8988T (cell line): ENCODE measurements around the gene ZDHHC21.

Experiments used
- DNase-seq: peaks from one replicate; pipeline ENCODE4 v3.0.0; 2011

Gene ZDHHC21

DNA sequence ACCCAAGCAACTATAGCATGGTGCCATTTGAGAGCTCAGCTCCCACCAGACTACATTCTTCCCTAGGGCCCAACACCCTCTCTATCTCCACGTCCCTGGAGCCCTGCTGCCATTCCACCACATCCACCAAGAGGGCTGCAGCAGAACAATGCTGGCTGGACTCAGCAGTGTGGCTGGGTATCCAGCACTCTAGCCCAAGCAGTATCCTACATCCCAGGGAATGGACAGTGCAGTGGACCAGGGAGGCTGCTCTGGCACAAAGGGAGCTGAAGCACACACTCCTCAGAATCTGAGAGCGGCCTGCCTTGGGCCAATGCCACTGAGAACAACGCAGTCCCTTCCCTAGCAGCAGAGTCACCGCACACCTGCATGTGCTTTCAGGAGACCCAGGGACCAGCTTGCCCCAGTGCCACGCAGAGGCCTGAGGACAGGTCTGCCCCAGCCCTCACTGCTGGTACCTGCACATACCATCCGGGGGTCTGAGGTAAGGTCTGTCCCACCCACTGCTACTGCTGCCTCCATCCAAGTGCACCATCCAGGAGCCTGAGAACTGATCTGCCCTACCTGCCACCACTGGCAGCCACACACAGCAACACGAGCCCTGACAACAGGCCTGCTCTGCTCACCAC, 95.9 kb downstream of the ZDHHC21 start:
- no peak for DNase-seq

GRCh38 chr9:14593406-14593805, 99.8 kb downstream of the ZDHHC21 start:
- DNase-seq = no peak

- DNase-seq = no peak
Measured at GRCh38 chr9:14591411-14591810, 101.8 kb downstream of the ZDHHC21 start.

- no peak for DNase-seq
Measured at GRCh38 chr9:14585730-14586473, 107.3 kb downstream of the ZDHHC21 start.

DNA sequence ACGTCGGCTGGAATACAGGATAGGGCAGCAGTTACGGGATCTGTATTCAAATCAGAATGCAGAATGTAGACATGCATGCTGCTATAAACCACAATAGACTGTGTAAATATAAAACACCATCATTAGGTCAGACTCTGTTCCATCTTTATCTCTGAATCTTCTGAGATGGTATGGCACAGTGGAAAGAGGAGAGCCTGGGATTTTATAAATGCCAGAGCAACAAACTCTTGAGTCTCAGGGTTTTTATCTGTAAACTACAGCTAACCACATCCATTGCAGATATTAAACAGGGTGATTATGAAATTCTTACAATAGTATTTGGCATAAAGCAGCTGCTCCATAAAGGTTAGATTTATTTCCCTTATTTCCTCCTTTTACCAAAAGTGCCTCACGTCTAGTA, 108.7 kb downstream of the ZDHHC21 start:
- no peak for DNase-seq

GRCh38 chr9:14578030-14578429, 115.2 kb downstream of the ZDHHC21 start:
- no peak for DNase-seq

DNA sequence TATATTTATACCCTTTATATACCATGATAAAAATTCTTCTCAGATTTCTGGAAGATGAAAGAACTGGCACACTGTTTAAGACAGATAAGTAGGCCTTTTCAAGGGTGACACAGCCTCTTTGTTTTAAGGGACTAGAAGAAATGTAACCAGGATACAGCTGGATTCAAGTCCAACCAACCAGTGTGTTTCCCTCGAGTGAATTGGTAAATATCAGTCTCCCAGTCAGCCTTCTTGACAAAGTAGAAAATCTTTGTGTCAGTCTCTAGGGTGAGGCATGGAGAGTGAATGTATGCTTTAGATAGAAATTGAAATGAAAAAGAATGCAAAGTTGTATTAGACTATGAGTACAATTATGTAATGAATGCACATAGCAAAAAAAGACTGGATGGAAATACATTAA, 119.1 kb downstream of the ZDHHC21 start:
- no peak for DNase-seq

- DNase-seq = no peak
Measured at GRCh38 chr9:14573319-14573718, 119.9 kb downstream of the ZDHHC21 start.

GRCh38 chr9:14565352-14566016, 127.7 kb downstream of the ZDHHC21 start:
- DNase-seq = no peak

DNA sequence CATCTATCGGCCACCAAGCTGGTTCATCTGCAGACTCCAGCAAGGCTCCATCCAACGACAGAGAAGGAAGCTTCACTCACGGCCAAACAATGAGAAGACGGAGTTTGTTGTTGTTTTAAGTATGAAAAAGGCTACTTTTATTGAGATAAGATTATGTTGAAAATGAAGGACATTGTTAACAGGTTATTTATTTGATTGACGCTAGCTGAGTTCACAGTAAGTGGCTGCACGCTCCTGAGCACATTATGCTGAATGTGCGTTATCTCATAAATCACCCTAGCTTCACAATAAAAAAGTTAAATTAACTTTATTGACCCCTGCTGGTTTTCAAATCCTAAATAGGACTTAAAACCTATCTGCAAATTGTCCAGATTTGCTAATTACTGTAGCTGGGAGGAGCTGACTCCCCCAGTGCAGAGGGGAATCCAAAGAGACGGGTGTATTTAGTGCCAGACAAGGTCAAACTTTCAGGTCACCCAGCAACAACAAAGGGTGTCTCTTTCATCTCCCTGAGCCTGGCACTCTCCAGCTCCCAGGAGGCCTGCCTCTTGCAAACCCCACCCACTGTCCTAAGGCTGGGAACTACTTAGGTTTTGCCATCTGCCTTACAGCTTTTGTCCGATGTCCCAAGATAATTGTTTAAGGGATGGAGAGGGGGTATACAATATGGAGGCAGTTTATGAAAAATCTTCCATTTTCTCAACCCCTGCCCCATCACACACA, 129.2 kb downstream of the ZDHHC21 start:
- DNase-seq = no peak

GRCh38 chr9:14561929-14562405, 131.3 kb downstream of the ZDHHC21 start:
- DNase-seq = no peak
